HepG2 (cell line): Measurements from ENCODE around the gene STXBP2. TPM values are rescaled to one million over a fixed set of nuclear protein-coding genes. Genes with fewer than 3 reads are reported as not detected.
A peak's percentile ranks its signal among the peaks of the same experiment; 100 is the strongest.

Source experiments
- ATAC-seq: fragments of 200-7000 bp; cut with Tn5 transposase; 3 replicates; pipeline ENCODE4 v1.9.1; 2020; ENCODE audit warnings: mild to moderate bottlenecking, moderate library complexity
- BruUV-seq: library from RNA; stranded (reverse); fragments of 400-500 nt; replicated peaks from 2 replicates; lab custom pipeline; 2021; lab: Mats Ljungman, UMichigan
- CTCF ChIA-PET: fragments of 300-600 bp; formaldehyde crosslinking; extraction: SDS; loops from one replicate; lab custom pipeline; 2021; ENCODE audit warnings: low total read pairs, inconsistent platforms, low intra/inter-chr PET ratio; lab: Yijun Ruan, JAX
- POLR2A ChIA-PET: fragments of 350-600 bp; sonication (Branson Sonifier 250); formaldehyde crosslinking; loops from one replicate; lab custom pipeline; 2020; ENCODE audit warnings: antibody characterized with exemption, inconsistent platforms; lab: Yijun Ruan, JAX
- DNase-seq: peaks from one replicate; pipeline ENCODE4 v3.0.0-alpha.2; 2015; ENCODE audit warnings: low spot score
- FAIRE-seq: peaks from 3 replicates; lab custom pipeline; 2011; peaks lifted over from hg19 to GRCh38; lab: Jason Lieb, UNC
- H2AFZ ChIP-seq: one replicate; pipeline ENCODE4 v1.6.1; 2011; ENCODE audit warnings: low read length, inconsistent platforms
- H3K27ac ChIP-seq: fragments of 300-600 bp; 3 replicates; pipeline ENCODE4 v1.8.0; 2011; ENCODE audit warnings: mixed run types, mild to moderate bottlenecking, mixed read lengths, low read length, inconsistent platforms; ENCODE audit not compliant: insufficient read depth; ENCODE audit errors: extremely low read length
- H3K27me3 ChIP-seq, 2 experiments: fragments of 200-600 bp in 1 of 2; 2 replicates in 1 of 2; 3 replicates in 1 of 2; pipeline versions ENCODE4 v1.6.0 to v1.8.0; 2011; ENCODE audit warnings: low read length in 2 of 2, mild to moderate bottlenecking in 2 of 2, moderate library complexity in 2 of 2, inconsistent platforms in 1 of 2; ENCODE audit not compliant: insufficient read depth in 2 of 2, control insufficient read depth in 1 of 2
- H3K36me3 ChIP-seq, 2 experiments: fragments of 200-600 bp in 1 of 2; replicated peaks in 1 of 2; 2 replicates in 1 of 2; 3 replicates in 1 of 2; pipeline versions ENCODE4 v1.5.1 to v1.8.0; 2011; ENCODE audit warnings: low read length in 2 of 2, inconsistent platforms in 1 of 2; ENCODE audit not compliant: insufficient read depth in 2 of 2, control insufficient read depth in 1 of 2
- H3K4me1 ChIP-seq: 2 replicates; pipeline ENCODE4 v1.5.1; 2012; ENCODE audit warnings: low read length, inconsistent platforms; ENCODE audit not compliant: insufficient read depth
- H3K4me2 ChIP-seq: 2 replicates; pipeline ENCODE4 v1.6.0; 2011; ENCODE audit warnings: low read depth, low read length, inconsistent platforms
- H3K4me3 ChIP-seq, 3 experiments: fragments of 200-600 bp in 1 of 3; sonication (generic), shearing (Covaris generic) in 1 of 3; replicated peaks in 1 of 3; 2 replicates each; pipeline ENCODE4 v1.5.1; 2011 to 2016; ENCODE audit warnings: low read length in 3 of 3, inconsistent platforms in 2 of 3, low read depth in 2 of 3, mild to moderate bottlenecking in 2 of 3, control low read depth in 1 of 3, mixed read lengths in 1 of 3; ENCODE audit not compliant: insufficient read depth in 1 of 3
- H3K79me2 ChIP-seq: one replicate; pipeline ENCODE4 v1.6.1; 2011; ENCODE audit warnings: low read length, inconsistent platforms; ENCODE audit not compliant: insufficient read depth
- H3K9ac ChIP-seq: 2 replicates; pipeline ENCODE4 v1.6.0; 2011; ENCODE audit warnings: mild to moderate bottlenecking, low read depth, low read length, inconsistent platforms; ENCODE audit not compliant: insufficient read depth
- H3K9me3 ChIP-seq: 2 replicates; pipeline ENCODE4 v1.5.1; 2012; ENCODE audit warnings: mild to moderate bottlenecking, low read length
- H4K20me1 ChIP-seq: 2 replicates; pipeline ENCODE4 v1.6.0; 2011; ENCODE audit warnings: inconsistent platforms, mild to moderate bottlenecking, low read length, moderate library complexity; ENCODE audit not compliant: insufficient read depth
- ATF7-NPFF ChIP-seq: sonication (generic); formaldehyde crosslinking; IDR thresholded peaks from 2 replicates; pipeline ENCODE4 v1.8.1; 2023; ENCODE audit warnings: mild to moderate bottlenecking, low read depth, missing genetic modification reagents, moderate library complexity
- ATRX ChIP-seq: sonication (generic); formaldehyde crosslinking; IDR thresholded peaks from 2 replicates; pipeline ENCODE4 v1.4.0; 2020; ENCODE audit warnings: missing genetic modification reagents, borderline replicate concordance
- ELF4 ChIP-seq: sonication (generic); formaldehyde crosslinking; IDR thresholded peaks from 2 replicates; pipeline ENCODE4 v1.5.0; 2020; ENCODE audit warnings: missing genetic modification reagents, mild to moderate bottlenecking, moderate library complexity, borderline replicate concordance
- HDAC2 ChIP-seq: sonication (generic); formaldehyde crosslinking; IDR thresholded peaks from 2 replicates; pipeline ENCODE4 v1.4.0; 2020; ENCODE audit warnings: missing genetic modification reagents
- NPAS2 ChIP-seq: sonication (generic); formaldehyde crosslinking; IDR thresholded peaks from 2 replicates; pipeline ENCODE4 v1.8.0; 2022; ENCODE audit warnings: mild to moderate bottlenecking, missing genetic modification reagents, borderline replicate concordance
- ZNF44 ChIP-seq: sonication (generic); formaldehyde crosslinking; IDR thresholded peaks from 2 replicates; pipeline ENCODE4 v1.5.1; 2020; ENCODE audit warnings: mild to moderate bottlenecking, missing genetic modification reagents
- ZNF547 ChIP-seq: sonication (generic); formaldehyde crosslinking; IDR thresholded peaks from 2 replicates; pipeline ENCODE4 v1.5.1; 2020; ENCODE audit warnings: mild to moderate bottlenecking, missing genetic modification reagents
- ZNF563 ChIP-seq: sonication (generic); formaldehyde crosslinking; IDR thresholded peaks from 2 replicates; pipeline ENCODE4 v1.8.0; 2022; ENCODE audit warnings: mild to moderate bottlenecking, moderate library complexity, missing genetic modification reagents
- ZNF598 ChIP-seq: sonication (generic); formaldehyde crosslinking; IDR thresholded peaks from 2 replicates; pipeline ENCODE4 v1.5.1; 2020; ENCODE audit warnings: mild to moderate bottlenecking, missing genetic modification reagents, borderline replicate concordance
- ZNF616 ChIP-seq: sonication (generic); formaldehyde crosslinking; IDR thresholded peaks from 2 replicates; pipeline ENCODE4 v1.5.0; 2020; ENCODE audit warnings: low read depth, mild to moderate bottlenecking, missing genetic modification reagents
- ZNF629 ChIP-seq: sonication (generic); formaldehyde crosslinking; conservative IDR thresholded peaks from 2 replicates; pipeline ENCODE4 v1.5.0; 2020; ENCODE audit warnings: missing genetic modification reagents
- ZNF761 ChIP-seq: sonication (generic); formaldehyde crosslinking; conservative IDR thresholded peaks from 2 replicates; pipeline ENCODE4 v1.4.0; 2020; ENCODE audit warnings: mild to moderate bottlenecking, missing genetic modification reagents
- ZNF883 ChIP-seq: sonication (generic); formaldehyde crosslinking; IDR thresholded peaks from 2 replicates; pipeline ENCODE4 v1.5.1; 2020; ENCODE audit warnings: mild to moderate bottlenecking, missing genetic modification reagents; ENCODE audit errors: not compliant biosample characterization
- WGBS: methylation state at CpG from one replicate; pipeline ENCODE4 v1.1.6; 2017; ENCODE audit warnings: low lambda C conversion rate; 5-methylcytosine and 5-hydroxymethylcytosine counted together
- in situ Hi-C: cut with HindIII; loops from 2 replicates; pipeline ENCODE4 v1.10.0; 2017; ENCODE audit warnings: low pct_unique_long_range_greater_than_20kb; ENCODE audit not compliant: extremely low pct_ligation_motif_present
- intact Hi-C: fragments of 100-400 bp; cut with micrococcal nuclease; formaldehyde crosslinking; loops from one replicate; pipeline ENCODE4 v1.10.0; 2022; ENCODE audit not compliant: unreplicated experiment
- polyA plus RNA-seq, 8 experiments: library from polyadenylated mRNA; depleted of rRNA in 3 of 8; stranded (reverse) in 7 of 8; unstranded in 1 of 8; fragments of >200 nt; fragmentation: Illumina TruSeq in 4 of 8; extraction: Trizol in 4 of 8; gene quantifications; 2 replicates each; pipeline versions ENCODE4 v1.2.1 to v1.2.3, GENCODE V29; 2011 to 2016; ENCODE audit warnings: low read depth in 4 of 8, missing spikeins in 1 of 8, mixed read lengths in 1 of 8; ENCODE audit not compliant: insufficient read depth in 1 of 8
- total RNA-seq, 5 experiments: library from RNA; depleted of rRNA; stranded (reverse); fragments of >200 nt; fragmentation: Illumina TruSeq; extraction: Trizol; gene quantifications; 2 replicates each; pipeline ENCODE4 v1.2.3, GENCODE V29; 2016; ENCODE audit warnings: low read depth in 1 of 5
- TF ChIP-seq, protein P1 (sequence below): conservative IDR thresholded peaks from 2 replicates; pipeline ENCODE4 v1.6.1; 2018; ENCODE audit warnings: missing genetic modification reagents
- TF ChIP-seq, protein P2 (sequence below): sonication (generic); formaldehyde crosslinking; conservative IDR thresholded peaks from 2 replicates; pipeline ENCODE4 v1.8.1; 2023; ENCODE audit warnings: missing genetic modification reagents
- TF ChIP-seq, protein P3 (sequence below): sonication (generic); formaldehyde crosslinking; IDR thresholded peaks from 2 replicates; pipeline ENCODE4 v1.8.1; 2023; ENCODE audit warnings: missing genetic modification reagents, inconsistent platforms, borderline replicate concordance
- TF ChIP-seq, protein P4 (sequence below): sonication (generic); formaldehyde crosslinking; IDR thresholded peaks from 2 replicates; pipeline ENCODE4 v1.8.0; 2022; ENCODE audit warnings: missing genetic modification reagents, mild to moderate bottlenecking, borderline replicate concordance

Gene STXBP2
- total and polyA plus RNA-seq, 2 of the 13 experiments (the other 11 are each of a cell fraction or from before 2014, with no cell fraction given), result 22.8 to 40.1 TPM

DNA sequence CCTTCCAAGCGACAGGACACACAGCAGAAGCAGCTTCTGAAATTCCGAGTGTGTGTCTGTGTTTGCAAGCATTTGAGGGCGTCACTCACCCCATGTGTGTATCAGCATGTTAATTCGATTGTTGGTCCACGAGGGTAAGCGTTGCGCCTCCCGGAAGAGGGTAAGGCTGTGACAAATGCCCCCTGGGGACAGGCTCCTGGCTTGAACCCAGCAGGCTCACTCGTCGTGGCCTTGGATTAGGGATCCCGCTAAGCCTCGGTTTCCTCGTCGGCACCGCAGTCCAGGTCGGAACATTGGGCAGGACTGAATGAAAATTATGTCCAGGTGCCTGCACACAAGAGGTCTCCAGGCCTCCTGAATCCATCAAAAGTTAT lies 606 bp upstream of the STXBP2 start:
- Histone ChIP-seq H3K9me3 (no peaks in the 10 kb centered on the region), H2AFZ (no peak overlapping the region), H3K4me2 (peak overlapping the region; percentile 60), H3K27ac (no peak overlapping the region), H3K9ac (no peak overlapping the region), H3K4me3 (peak overlapping the region in 2 of 3 experiments; percentile 93 to 95; a peak in 3 of 6 replicates), H3K79me2 (peaks cover 7% of the 10 kb centered on the region), H4K20me1 (no peaks in the 10 kb centered on the region; the same call in 1 of the 2 replicates), H3K36me3 (peaks cover 0 to 1% of the 10 kb centered on the region in 2 experiments; a peak in 2 of 5 replicates), H3K4me1 (peaks cover 23% of the 10 kb centered on the region), H3K27me3 (no peaks in the 10 kb centered on the region; a peak in 1 of 5 replicates)
- TF ChIP-seq ATF7-NPFF (CRISPR knock-in tag) (peak; percentile 14; the same call in 1 of the 2 replicates), ELF4 (no peak), ZNF598 (CRISPR knock-in tag) (0 out of 2 replicates have a peak, but pooled peaks have one; percentile 40), ZNF616 (CRISPR knock-in tag) (0 out of 2 replicates have a peak, but pooled peaks have one; percentile 5), HDAC2 (CRISPR knock-in tag) (no peak), ZNF883 (no peak), NPAS2 (no peak), ATRX (CRISPR knock-in tag) (no peak), ZNF629 (CRISPR knock-in tag) (no peak), ZNF761 (CRISPR knock-in tag) (0 out of 2 replicates have a peak, but pooled peaks have one; percentile 2), ZNF563 (0 out of 2 replicates have a peak, but pooled peaks have one; percentile 4), ZNF44 (CRISPR knock-in tag) (0 out of 2 replicates have a peak, but pooled peaks have one; percentile 59), ZNF547 (CRISPR knock-in tag) (peak; percentile 18; the same call in 1 of the 2 replicates)
- TF ChIP-seq, protein P1, sequence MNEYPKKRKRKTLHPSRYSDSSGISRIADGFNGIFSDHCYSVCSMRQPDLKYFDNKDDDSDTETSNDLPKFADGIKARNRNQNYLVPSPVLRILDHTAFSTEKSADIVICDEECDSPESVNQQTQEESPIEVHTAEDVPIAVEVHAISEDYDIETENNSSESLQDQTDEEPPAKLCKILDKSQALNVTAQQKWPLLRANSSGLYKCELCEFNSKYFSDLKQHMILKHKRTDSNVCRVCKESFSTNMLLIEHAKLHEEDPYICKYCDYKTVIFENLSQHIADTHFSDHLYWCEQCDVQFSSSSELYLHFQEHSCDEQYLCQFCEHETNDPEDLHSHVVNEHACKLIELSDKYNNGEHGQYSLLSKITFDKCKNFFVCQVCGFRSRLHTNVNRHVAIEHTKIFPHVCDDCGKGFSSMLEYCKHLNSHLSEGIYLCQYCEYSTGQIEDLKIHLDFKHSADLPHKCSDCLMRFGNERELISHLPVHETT, result no peak
- TF ChIP-seq, protein P2, sequence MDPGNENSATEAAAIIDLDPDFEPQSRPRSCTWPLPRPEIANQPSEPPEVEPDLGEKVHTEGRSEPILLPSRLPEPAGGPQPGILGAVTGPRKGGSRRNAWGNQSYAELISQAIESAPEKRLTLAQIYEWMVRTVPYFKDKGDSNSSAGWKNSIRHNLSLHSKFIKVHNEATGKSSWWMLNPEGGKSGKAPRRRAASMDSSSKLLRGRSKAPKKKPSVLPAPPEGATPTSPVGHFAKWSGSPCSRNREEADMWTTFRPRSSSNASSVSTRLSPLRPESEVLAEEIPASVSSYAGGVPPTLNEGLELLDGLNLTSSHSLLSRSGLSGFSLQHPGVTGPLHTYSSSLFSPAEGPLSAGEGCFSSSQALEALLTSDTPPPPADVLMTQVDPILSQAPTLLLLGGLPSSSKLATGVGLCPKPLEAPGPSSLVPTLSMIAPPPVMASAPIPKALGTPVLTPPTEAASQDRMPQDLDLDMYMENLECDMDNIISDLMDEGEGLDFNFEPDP, result 0 out of 2 replicates have a peak, but pooled peaks have one; percentile 68
- TF ChIP-seq, protein P3, sequence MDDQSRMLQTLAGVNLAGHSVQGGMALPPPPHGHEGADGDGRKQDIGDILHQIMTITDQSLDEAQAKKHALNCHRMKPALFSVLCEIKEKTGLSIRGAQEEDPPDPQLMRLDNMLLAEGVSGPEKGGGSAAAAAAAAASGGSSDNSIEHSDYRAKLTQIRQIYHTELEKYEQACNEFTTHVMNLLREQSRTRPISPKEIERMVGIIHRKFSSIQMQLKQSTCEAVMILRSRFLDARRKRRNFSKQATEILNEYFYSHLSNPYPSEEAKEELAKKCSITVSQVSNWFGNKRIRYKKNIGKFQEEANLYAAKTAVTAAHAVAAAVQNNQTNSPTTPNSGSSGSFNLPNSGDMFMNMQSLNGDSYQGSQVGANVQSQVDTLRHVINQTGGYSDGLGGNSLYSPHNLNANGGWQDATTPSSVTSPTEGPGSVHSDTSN (CRISPR knock-in tag), result no peak
- TF ChIP-seq, protein P4, sequence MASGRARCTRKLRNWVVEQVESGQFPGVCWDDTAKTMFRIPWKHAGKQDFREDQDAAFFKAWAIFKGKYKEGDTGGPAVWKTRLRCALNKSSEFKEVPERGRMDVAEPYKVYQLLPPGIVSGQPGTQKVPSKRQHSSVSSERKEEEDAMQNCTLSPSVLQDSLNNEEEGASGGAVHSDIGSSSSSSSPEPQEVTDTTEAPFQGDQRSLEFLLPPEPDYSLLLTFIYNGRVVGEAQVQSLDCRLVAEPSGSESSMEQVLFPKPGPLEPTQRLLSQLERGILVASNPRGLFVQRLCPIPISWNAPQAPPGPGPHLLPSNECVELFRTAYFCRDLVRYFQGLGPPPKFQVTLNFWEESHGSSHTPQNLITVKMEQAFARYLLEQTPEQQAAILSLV (CRISPR knock-in tag), result no peak
- no peak for ATAC-seq
- POLR2A ChIA-PET, result interaction anchor here (1.0 kb wide), 1 partner anchor 41 kb away, joined by 5 read pairs; the partner anchor contains the start of gene CAMSAP3
- 72% methylated on average over 16 of the region's 16 CpGs for WGBS
- TSS peak; percentile 53 for BruUV-seq
- in situ Hi-C loops, result no loop called here
- intact Hi-C loops, result no loop called here
- DNase-seq, result no peak
- CTCF ChIA-PET, result no interaction called here
- no peak for FAIRE-seq
